ENCODE measurements around the gene OR13G1. TPM values are rescaled to one million over a fixed set of nuclear protein-coding genes. Genes with fewer than 3 reads are reported as not detected.
A peak's percentile ranks its signal among the peaks of the same experiment; 100 is the strongest.
"Not testable (repeated sequence)": the region's sequence is repeated elsewhere in the genome, so short reads cannot be mapped to it uniquely, and the experiment has no call there.

The OR13G1 gene, protein sequence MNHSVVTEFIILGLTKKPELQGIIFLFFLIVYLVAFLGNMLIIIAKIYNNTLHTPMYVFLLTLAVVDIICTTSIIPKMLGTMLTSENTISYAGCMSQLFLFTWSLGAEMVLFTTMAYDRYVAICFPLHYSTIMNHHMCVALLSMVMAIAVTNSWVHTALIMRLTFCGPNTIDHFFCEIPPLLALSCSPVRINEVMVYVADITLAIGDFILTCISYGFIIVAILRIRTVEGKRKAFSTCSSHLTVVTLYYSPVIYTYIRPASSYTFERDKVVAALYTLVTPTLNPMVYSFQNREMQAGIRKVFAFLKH
- total RNA-seq, result not detected
- not detected for polyA plus RNA-seq
- long read RNA-seq, donor 1, result 0 reads
- long read RNA-seq, donor 2, result 0 reads

DNA sequence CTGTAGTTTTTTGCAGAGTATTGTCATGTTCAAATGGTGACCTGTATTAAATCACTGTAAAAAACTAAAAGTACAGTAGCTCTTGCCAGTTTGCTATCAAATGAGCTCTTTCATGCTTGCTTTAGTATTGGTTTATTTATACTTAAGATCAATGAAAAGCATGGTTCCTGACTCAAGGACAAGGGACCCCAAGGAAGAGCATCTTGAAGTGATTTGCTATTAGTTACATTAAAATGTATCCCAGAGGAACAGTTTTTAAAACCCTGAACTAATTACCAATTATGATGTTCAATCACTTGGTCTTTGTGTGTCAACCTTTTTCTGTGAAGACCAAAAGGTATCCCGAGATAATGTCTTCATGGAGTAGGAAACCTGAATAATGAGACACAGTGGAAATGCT lies at the start of gene OR13G1:
Gene OR13G1, minus strand, starts transcription at position 101 of the 400 bp plus-strand sequence. CDS start 6,698 bp downstream, outside the sequence.
- H3K36me3 ChIP-seq (ENCODE audit: control insufficient read depth in 1 of 2, insufficient read depth in 2 of 2, low read length in 1 of 2), result no peaks in the 10 kb centered on the region
- H3K27me3 ChIP-seq (ENCODE audit: control insufficient read depth in 1 of 2, insufficient read depth in 2 of 2, low read length in 1 of 2), result no peaks in the 10 kb centered on the region
- no peak within 1 kb of the TSS for H3K27ac ChIP-seq (ENCODE audit: low read depth in 1 of 2, low read length in 2 of 2)
- H3K9me3 ChIP-seq (ENCODE audit: control insufficient read depth, low read length), result no peaks in the 10 kb centered on the region
- WGBS, 2 donors, result 68 to 75% methylated on average over 1 of the region's 1 CpG
- H3K4me1 ChIP-seq (ENCODE audit: control insufficient read depth in 1 of 2, insufficient read depth in 2 of 2, low read length in 2 of 2), result no peaks in the 10 kb centered on the region
- ATAC-seq (ENCODE audit: low FRiP score) (no peak), DNase-seq (no peak)
- no peak within 1 kb of the TSS for H3K4me3 ChIP-seq (ENCODE audit: low read length in 2 of 2)
- intact Hi-C loops (cut with DNase I), result no loop called here

- Histone ChIP-seq H3K27me3 (ENCODE audit: control insufficient read depth in 1 of 2, insufficient read depth in 2 of 2, low read length in 1 of 2) (no peaks in the 10 kb centered on the region), H3K27ac (ENCODE audit: low read depth in 1 of 2, low read length in 2 of 2) (no peak overlapping the region), H3K4me1 (ENCODE audit: control insufficient read depth in 1 of 2, insufficient read depth in 2 of 2, low read length in 2 of 2) (no peaks in the 10 kb centered on the region), H3K36me3 (ENCODE audit: control insufficient read depth in 1 of 2, insufficient read depth in 2 of 2, low read length in 1 of 2) (no peaks in the 10 kb centered on the region), H3K4me3 (ENCODE audit: low read length in 2 of 2) (no peak overlapping the region), H3K9me3 (ENCODE audit: control insufficient read depth, low read length) (peaks cover 2% of the 10 kb centered on the region)
- ATAC-seq (ENCODE audit: low FRiP score) (no peak), DNase-seq (no peak)
- intact Hi-C loops (cut with DNase I), result no loop called here
- 86 to 93% methylated on average over 4 of the region's 4 CpGs for WGBS, 2 donors
These were observed 41.7 kb upstream of the OR13G1 start for GRCh38 chr1:247721222-247721621.

GRCh38 chr1:247716546-247716945 lies 37.0 kb upstream of the OR13G1 start, which contains the start of gene OR6F1:
TSS of gene OR6F1 (minus strand) at chr1:247716646. CDS start at chr1:247712755, 3,891 bp downstream.
- ATAC-seq (ENCODE audit: low FRiP score) (no peak), DNase-seq (no peak)
- WGBS, 2 donors, result 83 to 84% methylated on average over 3 of the region's 3 CpGs
- intact Hi-C loops (cut with DNase I), result no loop called here
- Histone ChIP-seq H3K27ac (ENCODE audit: low read depth in 1 of 2, low read length in 2 of 2) (no peak within 1 kb of the TSS), H3K4me3 (ENCODE audit: low read length in 2 of 2) (no peak within 1 kb of the TSS), H3K27me3 (ENCODE audit: control insufficient read depth in 1 of 2, insufficient read depth in 2 of 2, low read length in 1 of 2) (no peaks in the 10 kb centered on the region), H3K4me1 (ENCODE audit: control insufficient read depth in 1 of 2, insufficient read depth in 2 of 2, low read length in 2 of 2) (no peaks in the 10 kb centered on the region), H3K9me3 (ENCODE audit: control insufficient read depth, low read length) (peaks cover 2% of the 10 kb centered on the region), H3K36me3 (ENCODE audit: control insufficient read depth in 1 of 2, insufficient read depth in 2 of 2, low read length in 1 of 2) (no peaks in the 10 kb centered on the region)

- Histone ChIP-seq H3K4me3 (ENCODE audit: low read length in 2 of 2) (no peak overlapping the region), H3K27ac (ENCODE audit: low read depth in 1 of 2, low read length in 2 of 2) (no peak overlapping the region), H3K9me3 (ENCODE audit: control insufficient read depth, low read length) (peaks cover 1% of the 10 kb centered on the region), H3K27me3 (ENCODE audit: control insufficient read depth in 1 of 2, insufficient read depth in 2 of 2, low read length in 1 of 2) (no peaks in the 10 kb centered on the region), H3K36me3 (ENCODE audit: control insufficient read depth in 1 of 2, insufficient read depth in 2 of 2, low read length in 1 of 2) (no peaks in the 10 kb centered on the region), H3K4me1 (ENCODE audit: control insufficient read depth in 1 of 2, insufficient read depth in 2 of 2, low read length in 2 of 2) (no peaks in the 10 kb centered on the region)
- no peak for DNase-seq
- intact Hi-C loops (cut with DNase I), result no loop called here
- 85 to 92% methylated on average over 7 of the region's 7 CpGs for WGBS, 2 donors
- no peak for ATAC-seq (ENCODE audit: low FRiP score)
These were observed 34.2 kb upstream of the OR13G1 start for GRCh38 chr1:247713753-247714152.

DNA sequence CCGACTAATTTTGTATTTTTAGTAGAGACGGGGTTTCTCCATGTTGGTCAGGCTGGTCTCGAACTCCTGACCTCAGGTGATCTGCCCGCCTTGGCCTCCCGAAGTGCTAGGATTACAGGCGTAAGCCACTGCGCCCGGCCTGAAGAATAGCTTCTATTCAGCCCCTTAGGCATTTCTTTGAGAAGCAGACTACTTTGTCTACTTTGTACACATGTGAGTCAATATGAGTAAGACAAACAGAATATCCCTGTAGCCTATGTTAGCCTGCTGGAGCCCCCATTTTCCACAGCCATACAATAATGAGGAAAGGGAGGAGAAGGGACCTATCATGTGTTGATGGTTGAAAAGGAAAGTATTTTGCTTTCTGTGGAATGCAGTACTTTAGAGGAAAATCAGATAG lies 31.1 kb upstream of the OR13G1 start:
- ATAC-seq (ENCODE audit: low FRiP score); H3K9me3 ChIP-seq (ENCODE audit: control insufficient read depth, low read length); intact Hi-C loops (cut with DNase I); DNase-seq; H3K27me3 ChIP-seq (ENCODE audit: control insufficient read depth in 1 of 2, insufficient read depth in 2 of 2, low read length in 1 of 2); H3K4me3 ChIP-seq (ENCODE audit: low read length in 2 of 2); H3K27ac ChIP-seq (ENCODE audit: low read depth in 1 of 2, low read length in 2 of 2); H3K4me1 ChIP-seq (ENCODE audit: control insufficient read depth in 1 of 2, insufficient read depth in 2 of 2, low read length in 2 of 2); H3K36me3 ChIP-seq (ENCODE audit: control insufficient read depth in 1 of 2, insufficient read depth in 2 of 2, low read length in 1 of 2): not testable (repeated sequence)
- WGBS, 2 donors, result 86 to 92% methylated on average over 8 of the region's 8 CpGs

GRCh38 chr1:247701338-247701737 lies 21.8 kb upstream of the OR13G1 start:
- Histone ChIP-seq H3K4me1 (ENCODE audit: control insufficient read depth in 1 of 2, insufficient read depth in 2 of 2, low read length in 2 of 2) (no peaks in the 10 kb centered on the region), H3K27me3 (ENCODE audit: control insufficient read depth in 1 of 2, insufficient read depth in 2 of 2, low read length in 1 of 2) (no peaks in the 10 kb centered on the region), H3K9me3 (ENCODE audit: control insufficient read depth, low read length) (peaks cover 4% of the 10 kb centered on the region), H3K36me3 (ENCODE audit: control insufficient read depth in 1 of 2, insufficient read depth in 2 of 2, low read length in 1 of 2) (no peaks in the 10 kb centered on the region), H3K27ac (ENCODE audit: low read depth in 1 of 2, low read length in 2 of 2) (no peak overlapping the region), H3K4me3 (ENCODE audit: low read length in 2 of 2) (no peak overlapping the region)
- ATAC-seq (ENCODE audit: low FRiP score) (no peak), DNase-seq (no peak)
- intact Hi-C loops (cut with DNase I), result no loop called here
- WGBS, 2 donors, result 68 to 77% methylated on average over 1 of the region's 1 CpG

DNA sequence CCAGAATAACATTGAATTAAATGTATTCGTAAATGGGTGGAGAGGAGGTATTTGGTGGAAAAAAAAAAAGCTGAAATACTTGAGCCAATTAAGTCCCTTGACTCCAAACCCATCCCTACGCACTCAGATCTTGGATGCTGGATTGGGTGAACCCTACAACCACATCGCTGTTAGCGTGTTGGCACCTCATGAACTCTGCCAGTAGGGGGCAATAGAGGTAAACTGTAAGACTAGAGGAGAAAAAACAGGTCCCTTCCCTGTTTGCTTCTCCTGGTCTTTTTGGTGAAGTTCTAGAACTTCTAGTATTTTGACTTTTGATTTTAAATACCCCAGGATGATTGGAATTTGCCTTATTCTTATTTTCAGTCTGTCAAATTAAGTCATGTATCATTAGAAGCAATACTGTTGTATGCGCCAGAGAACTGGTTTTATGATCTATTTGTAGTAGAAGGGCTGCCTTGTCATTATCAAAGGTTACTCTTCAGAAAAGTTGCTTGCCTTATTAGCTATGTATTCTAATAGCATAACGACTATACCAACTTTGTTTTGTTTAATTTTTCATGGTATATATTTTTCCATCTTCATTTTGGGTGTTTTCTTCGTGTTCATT lies 1.9 kb upstream of the OR13G1 start:
- ATAC-seq (ENCODE audit: low FRiP score) (no peak), DNase-seq (peak in 1 of 2 donors; percentile 51)
- Histone ChIP-seq H3K4me1 (ENCODE audit: control insufficient read depth in 1 of 2, insufficient read depth in 2 of 2, low read length in 2 of 2) (no peaks in the 10 kb centered on the region), H3K27ac (ENCODE audit: low read depth in 1 of 2, low read length in 2 of 2) (no peak overlapping the region), H3K27me3 (ENCODE audit: control insufficient read depth in 1 of 2, insufficient read depth in 2 of 2, low read length in 1 of 2) (no peaks in the 10 kb centered on the region), H3K9me3 (ENCODE audit: control insufficient read depth, low read length) (no peaks in the 10 kb centered on the region), H3K4me3 (ENCODE audit: low read length in 2 of 2) (no peak overlapping the region), H3K36me3 (ENCODE audit: control insufficient read depth in 1 of 2, insufficient read depth in 2 of 2, low read length in 1 of 2) (no peaks in the 10 kb centered on the region)
- 29 to 33% methylated on average over 7 of the region's 7 CpGs for WGBS, 2 donors
- intact Hi-C loops (cut with DNase I), result no loop called here

DNA sequence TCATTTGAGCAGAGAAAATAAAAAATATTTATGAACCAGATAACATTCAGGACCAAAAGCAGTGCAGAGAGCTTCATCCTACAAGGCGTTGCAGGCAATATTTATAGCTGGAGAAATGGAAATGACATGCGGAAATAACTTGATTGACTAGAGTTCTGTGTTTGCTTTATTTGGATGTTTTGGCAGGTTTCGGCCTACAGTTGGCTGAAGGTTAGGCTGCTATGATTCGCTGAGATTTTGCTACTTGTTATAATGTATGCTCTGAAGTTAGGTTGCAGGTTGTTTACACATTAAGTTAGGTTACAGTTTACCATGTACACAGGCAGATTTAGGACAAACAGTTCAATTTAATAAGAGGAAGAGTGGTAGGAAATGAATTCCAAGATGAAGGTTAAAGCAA lies 632 bp upstream of the OR13G1 start:
- 50 to 51% methylated on average over 4 of the region's 4 CpGs for WGBS, 2 donors
- Histone ChIP-seq H3K36me3 (ENCODE audit: control insufficient read depth in 1 of 2, insufficient read depth in 2 of 2, low read length in 1 of 2) (no peaks in the 10 kb centered on the region), H3K27ac (ENCODE audit: low read depth in 1 of 2, low read length in 2 of 2) (no peak overlapping the region), H3K4me3 (ENCODE audit: low read length in 2 of 2) (no peak overlapping the region), H3K9me3 (ENCODE audit: control insufficient read depth, low read length) (no peaks in the 10 kb centered on the region), H3K4me1 (ENCODE audit: control insufficient read depth in 1 of 2, insufficient read depth in 2 of 2, low read length in 2 of 2) (no peaks in the 10 kb centered on the region), H3K27me3 (ENCODE audit: control insufficient read depth in 1 of 2, insufficient read depth in 2 of 2, low read length in 1 of 2) (no peaks in the 10 kb centered on the region)
- ATAC-seq (ENCODE audit: low FRiP score), result no peak
- intact Hi-C loops (cut with DNase I), result no loop called here
- no peak for DNase-seq

- Histone ChIP-seq H3K4me1 (ENCODE audit: control insufficient read depth in 1 of 2, insufficient read depth in 2 of 2, low read length in 2 of 2) (no peaks in the 10 kb centered on the region), H3K36me3 (ENCODE audit: control insufficient read depth in 1 of 2, insufficient read depth in 2 of 2, low read length in 1 of 2) (no peaks in the 10 kb centered on the region), H3K9me3 (ENCODE audit: control insufficient read depth, low read length) (no peaks in the 10 kb centered on the region), H3K27me3 (ENCODE audit: control insufficient read depth in 1 of 2, insufficient read depth in 2 of 2, low read length in 1 of 2) (peaks cover 0 to 1% of the 10 kb centered on the region in 2 donors), H3K27ac (ENCODE audit: low read depth in 1 of 2, low read length in 2 of 2) (no peak overlapping the region), H3K4me3 (ENCODE audit: low read length in 2 of 2) (no peak overlapping the region)
- 24 to 30% methylated on average over 1 of the region's 1 CpG for WGBS, 2 donors
- intact Hi-C loops (cut with DNase I), result no loop called here
- DNase-seq, result no peak
- no peak for ATAC-seq (ENCODE audit: low FRiP score)
These were observed 10.3 kb downstream of the OR13G1 start for GRCh38 chr1:247669225-247669624.
